ENCODE data around the gene FILIP1.

DNA sequence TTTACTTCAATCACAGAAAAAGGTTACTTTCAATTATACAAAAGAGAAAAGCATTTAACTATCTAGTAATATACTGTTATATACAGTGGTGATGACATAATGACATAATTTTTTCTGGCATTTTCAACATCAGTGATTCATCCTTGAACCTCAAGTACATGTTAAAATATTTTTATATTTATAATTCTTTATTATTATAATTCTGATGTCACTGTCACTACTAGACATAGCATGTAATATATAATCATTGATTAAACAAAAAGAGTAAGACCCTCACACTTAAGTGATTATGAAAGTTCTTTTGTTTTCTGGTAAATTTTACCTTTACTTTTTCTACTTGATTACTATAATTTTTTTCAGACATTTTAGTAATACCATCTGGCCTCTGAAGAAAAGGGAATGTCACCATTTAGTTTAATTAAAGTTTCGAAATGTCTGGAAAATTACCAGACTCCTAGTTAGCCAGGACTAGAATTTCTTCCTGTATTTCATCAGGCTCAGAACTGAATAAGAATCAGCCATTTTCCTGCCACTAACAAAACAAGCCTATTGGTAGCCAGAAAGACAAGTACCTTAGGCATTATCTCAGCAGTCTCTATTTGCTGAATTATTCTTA lies 71.5 kb downstream of the FILIP1 start:
- TF ChIP-seq YY1 (IDR thresholded peaks at IDR 0.05; ENCODE audit: insufficient read depth, insufficient read length) (no peak), SUZ12 (IDR thresholded peaks at IDR 0.05; ENCODE audit: extremely low read depth, insufficient read depth, insufficient read length) (no peak), ZNF274 (IDR thresholded peaks at IDR 0.05; ENCODE audit: low read depth, low read length) (no peak)
